K562 (cell line): ENCODE measurements around the gene PPP1R13L. TPM values are rescaled to one million over a fixed set of nuclear protein-coding genes. Genes with fewer than 3 reads are reported as not detected.

ENCODE experiments used
- ATAC-seq: fragments of 200-7000 bp; cut with Tn5 transposase; 3 replicates; pipeline ENCODE4 v1.9.1; 2020; ENCODE audit warnings: moderate library complexity
- BruUV-seq: library from RNA; stranded (reverse); fragments of 400-500 nt; replicated peaks from 2 replicates; lab custom pipeline; 2021; lab: Mats Ljungman, UMichigan
- CTCF ChIA-PET: fragments of 300-600 bp; formaldehyde crosslinking; extraction: SDS; loops from one replicate; lab custom pipeline; 2021; ENCODE audit warnings: low intra/inter-chr PET ratio; lab: Yijun Ruan, JAX
- POLR2A ChIA-PET: fragments of 300-600, 350-650 bp; sonication (Branson Sonifier 250); formaldehyde crosslinking; extraction: SDS; loops from one replicate; lab custom pipeline; 2021; ENCODE audit warnings: antibody characterized with exemption, inconsistent platforms; lab: Yijun Ruan, JAX
- DNase-seq, 4 experiments: peaks; one replicate each; pipeline versions ENCODE4 v3.0.0 to v3.0.0-alpha.2; 2011 to 2018; ENCODE audit warnings: low spot score in 3 of 4, mixed read lengths in 3 of 4; ENCODE audit errors: extremely low read depth in 1 of 4
- FAIRE-seq: peaks from 2 replicates; lab custom pipeline; 2011; peaks lifted over from hg19 to GRCh38; lab: Jason Lieb, UNC
- H2AFZ ChIP-seq: 2 replicates; pipeline ENCODE4 v1.6.0; 2011; ENCODE audit warnings: low read depth, low read length, control low read depth, inconsistent platforms
- H3K27ac ChIP-seq: fragments of 200-600 bp; 3 replicates; pipeline ENCODE4 v1.8.0; 2011; ENCODE audit warnings: low read depth, mild to moderate bottlenecking, control low read depth, inconsistent platforms, low read length, moderate library complexity, mixed read lengths; ENCODE audit errors: extremely low read depth
- H3K27me3 ChIP-seq, 2 experiments: fragments of 300-600 bp in 1 of 2; 2 replicates in 1 of 2; 3 replicates in 1 of 2; pipeline versions ENCODE4 v1.6.0 to v1.8.0; 2011; ENCODE audit warnings: inconsistent platforms in 2 of 2, low read length in 2 of 2, mild to moderate bottlenecking in 1 of 2, mixed read lengths in 1 of 2, moderate library complexity in 1 of 2; ENCODE audit not compliant: control insufficient read depth in 2 of 2, insufficient read depth in 2 of 2
- H3K36me3 ChIP-seq: fragments of 300-600 bp; 3 replicates; pipeline ENCODE4 v1.8.0; 2011; ENCODE audit warnings: mild to moderate bottlenecking, low read length, inconsistent platforms; ENCODE audit not compliant: control insufficient read depth, insufficient read depth
- H3K4me1 ChIP-seq, 2 experiments: fragments of 200-600 bp in 1 of 2; replicated peaks in 1 of 2; 2 replicates in 1 of 2; 3 replicates in 1 of 2; pipeline versions ENCODE4 v1.5.1 to v1.8.0; 2011; ENCODE audit warnings: inconsistent platforms in 2 of 2, low read length in 2 of 2, mild to moderate bottlenecking in 1 of 2, mixed read lengths in 1 of 2, moderate library complexity in 1 of 2; ENCODE audit not compliant: control insufficient read depth in 2 of 2, insufficient read depth in 2 of 2
- H3K4me2 ChIP-seq: 2 replicates; pipeline ENCODE4 v1.6.1; 2011; ENCODE audit warnings: low read length, control low read depth, inconsistent platforms, mixed read lengths; ENCODE audit not compliant: insufficient read depth
- H3K4me3 ChIP-seq: fragments of 200-600 bp; sonication (generic), shearing (Covaris generic); 2 replicates; pipeline ENCODE4 v1.5.1; 2016; ENCODE audit warnings: control low read depth, inconsistent platforms
- H3K79me2 ChIP-seq: fragments of 200-600 bp; 3 replicates; pipeline ENCODE4 v1.8.0; 2011; ENCODE audit warnings: low read length, inconsistent platforms; ENCODE audit not compliant: control insufficient read depth, insufficient read depth
- H3K9ac ChIP-seq, 2 experiments: 2 replicates each; pipeline versions ENCODE4 v1.6.0 to v1.6.1; 2011; ENCODE audit warnings: low read depth in 2 of 2, low read length in 2 of 2, control low read depth in 1 of 2, inconsistent platforms in 1 of 2, mild to moderate bottlenecking in 1 of 2, mixed read lengths in 1 of 2; ENCODE audit not compliant: insufficient read depth in 1 of 2
- H3K9me1 ChIP-seq: one replicate; pipeline ENCODE4 v1.6.0; 2011; ENCODE audit warnings: inconsistent platforms, mild to moderate bottlenecking, low read length, moderate library complexity; ENCODE audit not compliant: control insufficient read depth, insufficient read depth
- H3K9me3 ChIP-seq: replicated peaks from 2 replicates; pipeline ENCODE4 v1.5.1; 2011; ENCODE audit warnings: low read depth, low read length, inconsistent platforms; ENCODE audit not compliant: control insufficient read depth, insufficient read depth
- H4K20me1 ChIP-seq: replicated peaks from 2 replicates; pipeline ENCODE4 v1.6.1; 2011; ENCODE audit warnings: low read length, inconsistent platforms, mixed read lengths; ENCODE audit not compliant: control insufficient read depth, insufficient read depth
- ARID4B ChIP-seq: sonication (generic); formaldehyde crosslinking; IDR thresholded peaks from 2 replicates; pipeline ENCODE4 v1.8.0; 2022; ENCODE audit warnings: mild to moderate bottlenecking, missing genetic modification reagents
- BCOR ChIP-seq: fragments of 450-650 bp; IDR thresholded peaks from 2 replicates; pipeline ENCODE4 v1.6.1; 2016
- FIP1L1 ChIP-seq: fragments of 200-400 bp; formaldehyde crosslinking; IDR thresholded peaks from 2 replicates; pipeline ENCODE4 v1.6.1; 2018; ENCODE audit warnings: mild to moderate bottlenecking, low read depth, low read length; ENCODE audit not compliant: poor library complexity, severe bottlenecking
- GABPB2 ChIP-seq: fragments of 250-450 bp; sonication (Bioruptor Pico); conservative IDR thresholded peaks from 2 replicates; pipeline ENCODE4 v1.5.1; 2021; ENCODE audit warnings: mild to moderate bottlenecking
- HMG20A ChIP-seq: fragments of 450-650 bp; formaldehyde crosslinking; conservative IDR thresholded peaks from 2 replicates; pipeline ENCODE4 v1.4.0; 2020; ENCODE audit warnings: mild to moderate bottlenecking, mixed read lengths
- MLLT1 ChIP-seq, 2 experiments: fragments of 450-650 bp; IDR thresholded peaks; 2 replicates each; pipeline ENCODE4 v1.6.1; 2016
- MTF1 ChIP-seq: fragments of 250-450 bp; sonication (Bioruptor Pico); IDR thresholded peaks from 2 replicates; pipeline ENCODE4 v1.9.0; 2021; ENCODE audit warnings: moderate library complexity, mild to moderate bottlenecking, inconsistent platforms, borderline replicate concordance
- NR2C1 ChIP-seq, 2 experiments: fragments of 450-650 bp; IDR thresholded peaks; 2 replicates each; pipeline ENCODE4 v1.6.1; 2017; ENCODE audit warnings: mild to moderate bottlenecking in 2 of 2, antibody characterized with exemption in 1 of 2, inconsistent platforms in 1 of 2, missing compliant biosample characterization in 1 of 2, missing genetic modification characterization in 1 of 2
- NUFIP1 ChIP-seq: fragments of 450-650 bp; IDR thresholded peaks from 2 replicates; pipeline ENCODE4 v1.6.1; 2018; ENCODE audit not compliant: partially characterized antibody
- PHF8 ChIP-seq: fragments of 200-600 bp; sonication (generic); IDR thresholded peaks from 2 replicates; pipeline ENCODE4 v1.6.1; 2012; ENCODE audit warnings: mixed run types, mild to moderate bottlenecking, inconsistent platforms, low read length, moderate library complexity, borderline replicate concordance
- RAD51 ChIP-seq: fragments of 450-650 bp; IDR thresholded peaks from 2 replicates; pipeline ENCODE4 v1.7.1; 2016; ENCODE audit warnings: low read depth, mild to moderate bottlenecking, borderline replicate concordance
- SMARCC2 ChIP-seq: fragments of 450-650 bp; IDR thresholded peaks from 2 replicates; pipeline ENCODE4 v1.6.1; 2017; ENCODE audit warnings: antibody characterized with exemption, moderate library complexity, mild to moderate bottlenecking, low read depth
- SUPT5H ChIP-seq: fragments of 450-650 bp; IDR thresholded peaks from 2 replicates; pipeline ENCODE4 v1.6.1; 2016
- TCF15 ChIP-seq: fragments of 250-450 bp; sonication (Bioruptor Pico); IDR thresholded peaks from 2 replicates; pipeline ENCODE4 v1.8.0; 2022; ENCODE audit warnings: moderate library complexity, mild to moderate bottlenecking, inconsistent platforms
- TEAD1 ChIP-seq, 2 experiments: fragments of 450-650 bp in 1 of 2; sonication (generic) in 1 of 2; formaldehyde crosslinking; IDR thresholded peaks; 2 replicates each; pipeline versions ENCODE4 v1.4.0 to v1.8.0; 2020 to 2022; ENCODE audit warnings: mild to moderate bottlenecking in 2 of 2, missing genetic modification reagents in 1 of 2
- XRCC4 ChIP-seq: IDR thresholded peaks from one replicate; pipeline ENCODE4 v1.6.1; 2011; ENCODE audit not compliant: insufficient read depth, insufficient read length; ENCODE audit errors: extremely low read depth
- ZNF445 ChIP-seq: fragments of 250-450 bp; sonication (Bioruptor Pico); IDR thresholded peaks from 2 replicates; pipeline ENCODE4 v1.4.0; 2020; ENCODE audit warnings: low read depth, mild to moderate bottlenecking, moderate library complexity
- WGBS: fragments of 100-300 bp; shearing (Covaris generic); methylation state at CpG from one replicate; pipeline ENCODE4 v1.1.6; 2016; ENCODE audit warnings: low coverage, mixed read lengths; ENCODE audit not compliant: insufficient coverage; ENCODE audit errors: missing lambda C conversion rate; 5-methylcytosine and 5-hydroxymethylcytosine counted together
- in situ Hi-C: fragments of 300-500 bp; cut with MboI; formaldehyde crosslinking; loops from 4 replicates; pipeline ENCODE4 v1.15.0; 2018; ENCODE audit warnings: inconsistent platforms, mixed read lengths
- intact Hi-C: fragments of 100-400 bp; cut with micrococcal nuclease; formaldehyde crosslinking; loops from 2 replicates; pipeline ENCODE4 v1.14.2; 2022
- polyA plus RNA-seq, 8 experiments: library from polyadenylated mRNA; depleted of rRNA in 4 of 8; stranded (reverse) in 5 of 8; unstranded in 3 of 8; fragments of >200 nt; fragmentation: Nextera tagmentation in 2 of 8; fragmentation: Illumina TruSeq in 1 of 8; extraction: Ambion mirVana in 2 of 8; extraction: Trizol in 1 of 8; gene quantifications; 2 replicates each; pipeline versions ENCODE4 v1.2.1 to v1.2.3, GENCODE V29; 2011 to 2014; ENCODE audit warnings: inconsistent platforms in 1 of 8, missing spikeins in 1 of 8
- total RNA-seq, 7 experiments: library from RNA; depleted of rRNA in 6 of 7; stranded (reverse); fragments of >200 nt in 6 of 7; fragmentation: Illumina TruSeq in 2 of 7; extraction: Trizol in 2 of 7; gene quantifications; 2 replicates each; pipeline versions ENCODE4 v1.2.1 to v1.2.3, GENCODE V29; 2011 to 2021; ENCODE audit warnings: low replicate concordance in 1 of 7

Gene PPP1R13L
- total and polyA plus RNA-seq, 9 of the 15 experiments (the other 6 are each of a cell fraction or from before 2014, with no cell fraction given): 0.32 to 6.7 (median 2.0) TPM

GRCh38 chr19:45451850-45452387 lies 47.0 kb upstream of the PPP1R13L start:
- Histone ChIP-seq H4K20me1 (no peaks in the 10 kb centered on the region), H3K27ac (no peak overlapping the region), H3K4me1 (peaks cover 25 to 32% of the 10 kb centered on the region in 2 experiments), H3K79me2 (no peaks in the 10 kb centered on the region), H3K4me3 (no peak overlapping the region), H3K36me3 (no peaks in the 10 kb centered on the region), H3K4me2 (peak overlapping the region; percentile 71; the same call in 1 of the 2 replicates), H3K9ac (no peak overlapping the region), H3K9me3 (no peaks in the 10 kb centered on the region), H3K9me1 (no peaks in the 10 kb centered on the region), H3K27me3 (no peaks in the 10 kb centered on the region), H2AFZ (peak overlapping the region; percentile 81; the same call in 1 of the 2 replicates)
- ChIA-PET POLR2A (interaction anchor here (0.6 to 0.7 kb wide), 2 partner anchors 189 to 246 kb away, joined by 3 read pairs; no protein-coding TSS in a partner anchor), CTCF (no interaction called here)
- no peak for FAIRE-seq
- WGBS: 68% methylated on average over 12 of the region's 12 CpGs
- no peak for DNase-seq
- no TSS peak for BruUV-seq
- ATAC-seq: no peak
- in situ Hi-C loops (no loop called here), intact Hi-C loops (no loop called here)
- TF ChIP-seq BCOR (peak; percentile 45; the same call in 1 of the 2 replicates), SUPT5H (no peak), FIP1L1 (no peak), RAD51 (no peak), NUFIP1 (no peak), TEAD1 (CRISPR knock-in tag; IDR thresholded peaks at IDR 0.05) (no peak), PHF8 (no peak), TCF15 (CRISPR knock-in tag) (no peak), NR2C1 (IDR thresholded peaks at IDR 0.05) (no peak), NR2C1 (tag; IDR thresholded peaks at IDR 0.05) (no peak), GABPB2 (CRISPR knock-in tag) (no peak), HMG20A (CRISPR knock-in tag) (no peak), SMARCC2 (no peak), MTF1 (CRISPR knock-in tag) (no peak), XRCC4 (no peak), ARID4B (CRISPR knock-in tag) (0 out of 2 replicates have a peak, but pooled peaks have one; percentile 35), ZNF445 (CRISPR knock-in tag) (no peak), MLLT1 (IDR thresholded peaks at IDR 0.05) (peak in 1 of 2 experiments; percentile 44; a peak in 1 of 4 replicates)
